Activated CD8-positive, alpha-beta memory T cell treated with anti-CD3 and anti-CD28 coated beads, Interleukin-2, amount 50 U/mL, for 1 hour (primary cell): ENCODE data around the gene HTR6.

ENCODE experiments used
- DNase-seq: peaks from one replicate; pipeline ENCODE4 v3.0.0-alpha.2; 2020; ENCODE audit errors: extremely low read depth

Gene HTR6

GRCh38 chr1:19720973-19721372 is 56.3 kb downstream of the HTR6 start:
- DNase-seq: no peak

GRCh38 chr1:19723874-19724273 is 59.2 kb downstream of the HTR6 start:
- no peak for DNase-seq

- no peak for DNase-seq
Observed at GRCh38 chr1:19725606-19726005, 60.9 kb downstream of the HTR6 start.

GRCh38 chr1:19728413-19729145 is 63.9 kb downstream of the HTR6 start:
- no peak for DNase-seq

DNA sequence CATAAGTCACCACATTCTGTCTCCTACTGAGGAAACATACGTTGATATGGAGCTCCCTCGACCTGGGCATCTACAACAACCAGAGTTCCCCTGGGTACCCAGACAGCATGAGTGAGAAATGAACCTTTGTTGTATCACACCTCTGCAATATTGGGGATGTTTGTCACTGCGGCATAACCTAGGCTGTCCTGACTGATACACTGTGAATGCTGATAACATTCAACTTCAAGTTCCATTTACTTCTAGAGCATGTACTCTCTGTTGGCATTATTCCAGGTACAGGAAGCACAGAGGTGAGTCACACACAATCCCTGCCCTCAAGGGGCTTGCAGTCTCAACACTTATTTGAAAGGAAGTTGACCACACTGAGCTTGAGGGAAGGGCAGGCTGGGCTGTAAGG is 65.6 kb downstream of the HTR6 start:
- no peak for DNase-seq
